Peyer's patch (tissue), 4 donors: ENCODE measurements around the gene MPHOSPH9. TPM values are rescaled to one million over a fixed set of nuclear protein-coding genes. Genes with fewer than 3 reads are reported as not detected.
"Not testable (repeated sequence)": the region's sequence is repeated elsewhere in the genome, so short reads cannot be mapped to it uniquely, and the experiment has no call there.

ENCODE experiments used
- DNase-seq, 3 donors: peaks; one replicate each; pipeline ENCODE4 v3.0.0-alpha.2; 2017 to 2019
- H3K27ac ChIP-seq, 4 donors: fragments of 200-600 bp; sonication (generic); one replicate each; pipeline ENCODE4 v1.5.1; 2016 to 2019
- H3K27me3 ChIP-seq, 2 donors: fragments of 200-600 bp; sonication (generic); one replicate each; pipeline ENCODE4 v1.5.1; 2019
- H3K36me3 ChIP-seq, 3 donors: fragments of 200-600 bp; sonication (generic); one replicate each; pipeline ENCODE4 v1.5.1; 2016 to 2019
- H3K4me1 ChIP-seq, 4 donors: fragments of 200-600 bp; sonication (generic); one replicate each; pipeline ENCODE4 v1.5.1; 2016 to 2019
- H3K4me3 ChIP-seq, 4 donors: fragments of 200-600 bp; sonication (generic); 1 replicate in 3 of 4; 2 replicates in 1 of 4; pipeline ENCODE4 v1.5.1; 2016 to 2019; ENCODE audit warnings: mild to moderate bottlenecking in 1 of 4
- H3K9me3 ChIP-seq, 4 donors: fragments of 200-600 bp; sonication (generic); one replicate each; pipeline ENCODE4 v1.5.1; 2016 to 2019; ENCODE audit warnings: mild to moderate bottlenecking in 1 of 4
- CTCF ChIP-seq, 6 experiments: fragments of 450-650 bp in 4 of 6; fragments of 200-600 bp in 2 of 6; sonication (generic) in 1 of 6; IDR thresholded peaks; one replicate each; pipeline ENCODE4 v1.5.1; 2017 to 2019; ENCODE audit warnings: antibody characterized with exemption in 6 of 6, mild to moderate bottlenecking in 3 of 6, moderate library complexity in 1 of 6
- POLR2A ChIP-seq, 2 donors: fragments of 450-650 bp; IDR thresholded peaks; one replicate each; pipeline ENCODE4 v1.5.1; 2017; ENCODE audit warnings: antibody characterized with exemption in 2 of 2, mild to moderate bottlenecking in 2 of 2, moderate library complexity in 2 of 2
- total RNA-seq, 4 donors: library from RNA; depleted of rRNA; stranded (reverse); fragments of >200 nt; gene quantifications; one replicate each; pipeline ENCODE4 v1.1.0, GENCODE V29; 2016

Gene MPHOSPH9
- total RNA-seq, 4 donors from 2014 or later = 26.0 to 71.0 (median 35.6) TPM

GRCh38 chr12:123251403-123252076, 18.6 kb upstream of the MPHOSPH9 start:
- Histone ChIP-seq H3K4me1 (peaks cover 0 to 20% (median 2%) of the 10 kb centered on the region in 4 donors), H3K27me3 (no peaks in the 10 kb centered on the region), H3K27ac (peak overlapping the region in 3 of 4 donors; percentile 55 to 92 (median 82)), H3K9me3 (no peaks in the 10 kb centered on the region), H3K36me3 (peaks cover 0 to 37% (median 0%) of the 10 kb centered on the region in 3 donors), H3K4me3 (peak overlapping the region in 1 of 4 donors; percentile 17)
- no peak for DNase-seq
- TF ChIP-seq CTCF (IDR thresholded peaks at IDR 0.05) = no peak
- no peak for TF ChIP-seq POLR2A (IDR thresholded peaks at IDR 0.05)

GRCh38 chr12:123250471-123251383, 17.8 kb upstream of the MPHOSPH9 start:
- no peaks in the 10 kb centered on the region for H3K27me3 ChIP-seq
- peak in 2 of 3 donors; percentile 91 to 92 for DNase-seq
- peaks cover 0 to 20% (median 2%) of the 10 kb centered on the region in 4 donors for H3K4me1 ChIP-seq

GRCh38 chr12:123248996-123249741, 16.2 kb upstream of the MPHOSPH9 start:
- H3K9me3 ChIP-seq, H3K27me3 ChIP-seq, H3K4me3 ChIP-seq, DNase-seq, H3K27ac ChIP-seq: not testable (repeated sequence)
- Histone ChIP-seq H3K4me1 (peaks cover 0 to 20% (median 2%) of the 10 kb centered on the region in 4 donors), H3K36me3 (peaks cover 0 to 14% (median 0%) of the 10 kb centered on the region in 3 donors)

More at GRCh38 chr12:123250471-123251383, 17.8 kb upstream of the MPHOSPH9 start:
- Histone ChIP-seq H3K27ac (peak overlapping the region in 3 of 4 donors; percentile 55 to 92 (median 82)), H3K4me3 (peak overlapping the region in 1 of 4 donors; percentile 17), H3K36me3 (peaks cover 0 to 29% (median 0%) of the 10 kb centered on the region in 3 donors), H3K9me3 (no peaks in the 10 kb centered on the region)
- TF ChIP-seq CTCF (IDR thresholded peaks at IDR 0.05) (no peak), POLR2A (IDR thresholded peaks at IDR 0.05) (peak in 1 of 2 donors; percentile 70)

GRCh38 chr12:123248129-123248528, 15.2 kb upstream of the MPHOSPH9 start:
- H3K27ac ChIP-seq, DNase-seq, H3K36me3 ChIP-seq, H3K9me3 ChIP-seq, H3K4me3 ChIP-seq, H3K27me3 ChIP-seq: not testable (repeated sequence)
- H3K4me1 ChIP-seq = peaks cover 0 to 20% (median 2%) of the 10 kb centered on the region in 4 donors

GRCh38 chr12:123245678-123246077, 12.7 kb upstream of the MPHOSPH9 start:
- H3K36me3 ChIP-seq = peaks cover 0 to 7% (median 0%) of the 10 kb centered on the region in 3 donors
- H3K4me1 ChIP-seq = peaks cover 0 to 5% (median 1%) of the 10 kb centered on the region in 4 donors
- H3K4me3 ChIP-seq = no peak overlapping the region
- no peak overlapping the region for H3K27ac ChIP-seq
- no peak for DNase-seq
- no peak for TF ChIP-seq POLR2A (IDR thresholded peaks at IDR 0.05)
- no peak for TF ChIP-seq CTCF (IDR thresholded peaks at IDR 0.05)
- no peaks in the 10 kb centered on the region for H3K27me3 ChIP-seq
- no peaks in the 10 kb centered on the region for H3K9me3 ChIP-seq

GRCh38 chr12:123243671-123244262, 10.8 kb upstream of the MPHOSPH9 start:
- TF ChIP-seq POLR2A (IDR thresholded peaks at IDR 0.05) = no peak
- no peaks in the 10 kb centered on the region for H3K27me3 ChIP-seq
- no peaks in the 10 kb centered on the region for H3K9me3 ChIP-seq
- H3K4me3 ChIP-seq = no peak overlapping the region
- no peaks in the 10 kb centered on the region for H3K4me1 ChIP-seq
- peaks cover 0 to 7% (median 0%) of the 10 kb centered on the region in 3 donors for H3K36me3 ChIP-seq
- H3K27ac ChIP-seq = no peak overlapping the region
- DNase-seq = no peak
